NB4 (cell line): ENCODE data around the gene ANO5.

Experiments
- DNase-seq: peaks from one replicate; pipeline ENCODE4 v3.0.0; 2010; ENCODE audit warnings: low read depth
- H3K4me3 ChIP-seq: one replicate; pipeline ENCODE4 v1.5.1; 2011; ENCODE audit warnings: mild to moderate bottlenecking, low read depth, low read length, moderate library complexity
- CTCF ChIP-seq: IDR thresholded peaks from one replicate; pipeline ENCODE4 v1.5.1; 2012; ENCODE audit warnings: low read depth, low read length
- MAX ChIP-seq: IDR thresholded peaks from 2 replicates; pipeline ENCODE4 v1.6.1; 2011; ENCODE audit warnings: low read depth, low read length
- MYC ChIP-seq: IDR thresholded peaks from 2 replicates; pipeline ENCODE4 v1.6.1; 2011; ENCODE audit warnings: low read depth, low read length
- POLR2A ChIP-seq: IDR thresholded peaks from 2 replicates; pipeline ENCODE4 v1.6.1; 2011; ENCODE audit warnings: mild to moderate bottlenecking; ENCODE audit not compliant: insufficient read length; ENCODE audit errors: extremely low read depth

The ANO5 gene

GRCh38 chr11:22192642-22193347, at the start of gene ANO5:
ANO5 (plus strand) TSS chr11:22193085; CDS start chr11:22193493, 408 bp downstream.
- TF ChIP-seq MAX, result no peak
- no peak for TF ChIP-seq MYC
- TF ChIP-seq POLR2A, result no peak
- TF ChIP-seq CTCF, result no peak
- no peak for DNase-seq
- H3K4me3 ChIP-seq, result no peak within 1 kb of the TSS

GRCh38 chr11:22151649-22152197, 41.2 kb upstream of the ANO5 start:
- H3K4me3 ChIP-seq, result no peak overlapping the region
- no peak for DNase-seq
- TF ChIP-seq MAX (no peak), CTCF (no peak)

GRCh38 chr11:22157531-22157930, 35.4 kb upstream of the ANO5 start:
- TF ChIP-seq MYC, result no peak
- TF ChIP-seq CTCF, result no peak

GRCh38 chr11:22161489-22161888, 31.4 kb upstream of the ANO5 start:
- H3K4me3 ChIP-seq, result no peak overlapping the region
- TF ChIP-seq CTCF (no peak), POLR2A (no peak), MYC (no peak), MAX (no peak)
- DNase-seq, result peak; percentile 48

More at GRCh38 chr11:22157531-22157930, 35.4 kb upstream of the ANO5 start:
- no peak for DNase-seq
- H3K4me3 ChIP-seq, result no peak overlapping the region

GRCh38 chr11:22162756-22163155, 30.1 kb upstream of the ANO5 start:
- peak; percentile 74 for DNase-seq
- H3K4me3 ChIP-seq, result peak overlapping the region; percentile 12
- TF ChIP-seq CTCF (no peak), POLR2A (no peak), MAX (no peak), MYC (no peak)

GRCh38 chr11:22163394-22163797, 29.5 kb upstream of the ANO5 start:
- H3K4me3 ChIP-seq, result no peak overlapping the region
- peak; percentile 93 for DNase-seq
- TF ChIP-seq MAX (0 out of 2 replicates have a peak, but pooled peaks have one; percentile 27), POLR2A (no peak), CTCF (no peak), MYC (0 out of 2 replicates have a peak, but pooled peaks have one; percentile 24)
